Hematopoietic multipotent progenitor cell treated with erythropoietin and hydrocortisone succinate and interleukin-3 and kit ligand, for 8 days (in vitro differentiated cells): Measurements from ENCODE around the gene STAT5B.
"Not testable (repeated sequence)": the region's sequence is repeated elsewhere in the genome, so short reads cannot be mapped to it uniquely, and the experiment has no call there.

Source experiments
- DNase-seq: peaks from one replicate; pipeline ENCODE4 v3.0.0-alpha.2; 2015

Gene STAT5B

GRCh38 chr17:42276359-42276608 lies at the start of gene STAT5B:
TSS of gene STAT5B (minus strand) at chr17:42276391. CDS start at chr17:42232127, 44,264 bp downstream.
- peak; percentile 73 for DNase-seq

DNA sequence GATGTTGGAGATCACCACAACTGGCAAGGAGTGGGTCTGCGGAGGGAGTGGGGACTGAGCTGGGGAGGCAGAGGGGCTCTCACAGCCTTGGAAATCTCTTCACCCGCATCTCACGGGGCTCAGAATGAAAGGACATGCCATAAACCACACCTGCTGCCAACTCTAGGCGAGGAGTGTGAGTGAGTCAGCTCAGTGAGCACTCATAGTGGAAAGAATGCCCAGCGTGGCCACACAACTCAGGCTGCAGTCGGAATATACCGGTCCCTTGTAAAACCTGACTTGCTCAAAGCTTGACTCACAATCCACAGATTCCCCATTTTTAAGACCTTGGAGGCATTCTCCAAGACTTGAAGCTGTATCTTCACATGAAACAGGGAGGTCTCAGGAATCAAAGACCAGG lies 48.8 kb upstream of the STAT5B start:
- no peak for DNase-seq

- no peak for DNase-seq
These were observed 47.1 kb upstream of the STAT5B start for GRCh38 chr17:42323268-42323773.

GRCh38 chr17:42322382-42323267 lies 46.4 kb upstream of the STAT5B start:
- DNase-seq, result peak; percentile 96

DNA sequence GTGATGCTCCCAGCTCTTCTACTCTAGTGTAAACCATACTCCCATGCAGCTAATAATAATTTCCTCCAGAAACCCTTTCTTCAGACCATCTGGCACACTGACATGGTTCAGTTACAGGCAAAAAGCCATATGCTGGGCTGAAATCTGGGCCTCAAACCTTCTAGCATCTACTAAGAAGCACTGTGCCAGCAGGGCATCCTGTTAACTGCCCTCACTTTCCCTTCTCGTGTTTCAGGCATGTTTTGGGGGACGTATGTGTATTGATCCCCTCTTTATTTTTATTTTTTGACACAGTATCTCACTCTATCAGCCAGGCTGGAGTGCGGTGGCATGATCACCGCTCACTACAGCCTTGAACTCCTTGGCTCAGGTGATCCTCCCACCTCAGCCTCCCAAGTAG lies 45.4 kb upstream of the STAT5B start:
- no peak for DNase-seq

DNA sequence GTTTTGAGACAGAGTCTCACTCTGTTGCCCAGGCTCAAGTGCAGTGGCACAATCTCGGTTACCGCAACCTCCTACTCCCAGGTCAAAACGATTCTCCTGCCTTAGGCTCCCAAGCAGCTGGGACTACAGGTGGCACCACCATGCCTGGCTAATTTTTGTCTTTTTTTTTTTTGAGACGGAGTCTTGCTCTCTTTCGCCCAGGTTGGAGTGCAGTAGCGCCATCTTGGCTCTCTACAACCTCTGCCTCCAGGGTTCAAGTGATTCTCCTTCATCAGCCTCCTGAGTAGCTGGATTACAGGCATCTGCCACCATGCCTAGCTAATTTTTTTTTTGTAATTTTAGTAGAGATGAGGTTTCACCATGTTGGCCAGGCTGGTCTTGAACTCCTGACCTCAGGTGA lies 41.8 kb upstream of the STAT5B start:
- not testable (repeated sequence) for DNase-seq

DNA sequence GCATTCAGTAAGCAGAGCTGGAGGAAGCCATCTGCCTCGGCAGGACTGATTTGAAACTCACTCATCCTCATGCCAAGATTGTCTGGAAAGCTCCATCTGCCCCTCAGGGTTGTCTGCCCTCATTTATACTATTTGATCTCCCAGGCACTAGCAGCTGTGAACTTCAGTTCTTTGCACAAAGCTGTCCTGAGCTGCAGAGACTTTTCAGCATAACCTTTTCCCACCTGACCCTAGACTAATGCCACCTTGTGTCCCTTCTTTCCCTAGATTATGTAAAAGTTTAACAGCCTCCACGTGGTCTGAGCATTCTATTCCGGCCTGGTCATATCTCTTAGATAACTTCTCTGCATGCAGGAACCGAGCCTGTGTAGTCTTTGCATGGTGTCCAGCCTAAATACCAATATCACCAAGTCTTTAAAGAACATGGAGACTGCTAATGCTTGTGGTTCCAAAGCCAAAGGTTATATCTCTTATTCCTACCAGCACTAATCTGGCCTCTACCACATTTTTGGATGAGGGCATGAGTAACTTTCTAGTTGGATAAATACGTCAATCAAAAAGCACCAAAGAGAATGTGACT lies 41.2 kb upstream of the STAT5B start:
- DNase-seq, result peak; percentile 69

DNA sequence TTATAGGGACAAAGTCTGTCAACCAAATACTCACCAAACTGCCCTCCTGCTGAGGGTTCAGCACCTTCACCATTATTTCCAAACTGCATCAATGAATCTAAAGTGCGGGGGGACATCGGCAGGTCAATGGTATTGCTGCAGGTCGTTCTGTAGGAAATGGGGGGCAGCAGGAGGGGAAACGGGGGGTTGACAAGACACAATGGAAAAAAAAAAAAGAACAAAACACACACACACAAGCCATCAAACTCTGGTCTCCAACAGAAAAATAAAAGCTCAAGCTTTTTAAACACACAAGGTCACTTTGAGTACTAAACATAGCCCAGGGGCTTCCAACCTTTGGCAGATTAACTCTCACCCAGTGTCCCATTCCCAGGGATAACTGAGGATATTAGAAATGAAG lies 40.6 kb upstream of the STAT5B start:
- no peak for DNase-seq

DNA sequence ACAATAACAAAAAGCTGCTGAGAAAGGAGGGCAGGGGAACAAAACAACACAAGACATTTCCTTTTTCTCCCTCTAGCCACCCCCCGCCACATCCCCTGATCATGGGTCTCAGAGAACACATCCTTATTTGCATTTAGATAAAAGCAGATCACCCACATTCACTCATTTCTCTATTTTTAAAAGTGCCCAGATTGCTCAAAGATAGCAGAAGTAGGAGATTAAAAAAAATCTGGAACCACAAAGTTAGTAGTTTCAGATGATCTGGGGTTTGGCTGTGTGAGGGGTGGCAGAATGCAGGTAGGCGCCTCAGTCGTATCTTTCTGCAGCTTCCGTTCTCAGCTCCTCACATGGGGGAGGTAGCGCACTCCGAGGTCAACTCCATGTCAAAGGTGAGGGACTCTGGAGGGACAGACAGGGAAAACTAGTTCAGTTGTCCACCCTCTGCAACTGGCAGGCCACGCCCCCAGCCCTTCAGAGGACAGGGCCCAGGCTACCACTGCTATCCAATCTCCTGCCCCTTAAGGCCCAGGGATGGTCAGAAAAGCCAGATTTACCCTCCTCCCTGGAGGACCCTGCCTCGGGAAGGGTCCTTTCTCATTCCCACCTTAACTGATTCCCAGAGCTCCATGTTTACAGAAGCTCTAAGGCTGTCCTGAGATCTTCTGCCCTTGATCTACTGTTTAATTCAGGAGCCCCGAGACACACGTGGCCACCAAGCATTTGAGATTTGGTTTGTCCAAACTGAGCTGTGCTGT lies 39.4 kb upstream of the STAT5B start:
- peak; percentile 57 for DNase-seq

DNA sequence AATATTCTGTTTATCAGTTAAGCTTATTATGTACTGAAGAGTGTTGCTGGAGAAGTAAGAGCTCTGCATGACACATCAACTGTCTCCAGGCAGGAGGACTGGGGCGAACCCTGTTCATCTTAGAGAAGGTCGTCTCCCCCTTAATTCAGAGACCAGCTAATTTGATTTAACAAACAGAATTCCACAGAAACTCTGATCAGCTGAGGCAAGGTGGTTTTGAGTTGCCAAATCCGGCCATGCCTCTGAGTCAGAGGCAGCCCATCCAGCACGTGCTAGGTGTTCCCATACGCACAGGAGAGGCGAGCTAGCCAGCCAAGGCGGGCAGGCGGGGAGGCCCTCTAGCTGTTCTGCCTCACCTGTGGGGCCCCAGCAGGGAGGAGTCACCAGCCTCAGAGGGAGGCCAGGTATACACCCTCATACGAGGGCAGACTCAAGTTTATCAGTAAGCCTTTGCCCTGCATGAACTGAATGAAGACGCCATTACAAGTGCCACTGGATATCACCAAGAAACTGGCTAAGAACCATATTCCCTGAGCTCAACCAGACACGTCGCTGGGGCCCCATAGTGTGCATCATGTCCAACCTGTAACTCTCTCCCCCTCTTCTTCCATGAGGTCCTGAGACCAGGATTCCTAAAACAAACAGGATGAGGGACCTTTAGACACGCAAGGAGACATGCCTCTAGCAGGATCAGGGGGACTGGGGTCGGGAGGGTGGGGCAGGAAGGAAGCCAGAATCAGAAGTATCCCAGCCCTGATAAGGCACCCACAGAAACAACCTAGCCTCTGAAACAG lies 37.8 kb upstream of the STAT5B start:
- peak; percentile 86 for DNase-seq

GRCh38 chr17:42313389-42313772 lies 37.2 kb upstream of the STAT5B start:
- DNase-seq, result no peak

DNA sequence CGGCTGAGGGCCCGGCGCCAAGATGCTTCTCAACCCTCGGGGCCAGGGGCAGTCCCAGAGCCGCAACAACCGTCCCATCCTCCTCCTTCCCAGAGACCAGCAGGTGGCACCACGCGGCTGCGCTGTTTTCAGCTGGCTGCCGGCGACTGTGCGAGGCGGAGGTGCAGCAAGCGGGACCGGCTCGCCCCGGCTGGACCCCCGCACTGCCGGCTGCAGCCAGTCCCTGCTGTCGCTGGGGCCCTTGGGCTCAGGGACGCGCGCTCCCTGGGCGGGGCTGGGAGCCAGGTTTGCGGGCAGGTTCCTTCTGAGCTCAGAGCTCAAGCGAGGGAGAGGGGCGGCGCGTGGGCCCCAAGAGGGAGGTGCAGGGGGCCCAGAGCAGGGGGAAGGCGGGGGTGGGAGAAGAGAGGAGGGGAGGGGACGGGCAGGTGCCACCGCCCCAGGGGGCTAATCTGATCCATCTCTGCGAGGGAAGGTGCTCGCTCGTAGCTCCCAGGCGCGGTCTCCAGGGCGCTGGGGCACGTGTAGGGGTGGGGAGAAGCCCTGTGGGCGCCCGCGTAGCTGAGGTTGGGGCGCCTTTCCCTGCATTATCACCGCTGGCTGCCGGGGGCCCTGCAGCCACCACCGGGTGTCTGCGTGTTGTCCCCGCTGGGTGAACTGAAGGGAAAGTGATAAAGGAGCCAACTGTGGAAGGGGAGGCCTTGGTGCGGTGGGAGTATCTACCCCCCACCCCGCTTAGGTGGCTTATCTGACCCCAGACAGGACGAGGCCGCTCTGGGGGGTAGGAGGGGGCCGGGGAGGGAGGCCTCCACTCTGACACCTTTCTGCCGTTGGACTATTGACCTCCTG lies 36.3 kb upstream of the STAT5B start:
- peak; percentile 95 for DNase-seq

DNA sequence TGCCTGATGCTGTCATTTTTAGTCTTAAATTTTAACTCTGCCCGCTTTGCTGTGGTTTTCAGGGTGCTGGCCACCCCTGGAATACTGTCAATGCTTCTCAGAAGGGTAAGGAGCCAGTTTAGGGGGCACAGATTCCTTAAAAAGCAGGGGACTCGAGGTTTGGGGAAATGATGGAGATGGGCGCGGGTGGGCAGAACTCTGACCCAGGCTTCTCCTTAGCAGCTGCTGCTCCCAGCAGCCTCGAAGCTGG lies 35.8 kb upstream of the STAT5B start:
- DNase-seq, result no peak

DNA sequence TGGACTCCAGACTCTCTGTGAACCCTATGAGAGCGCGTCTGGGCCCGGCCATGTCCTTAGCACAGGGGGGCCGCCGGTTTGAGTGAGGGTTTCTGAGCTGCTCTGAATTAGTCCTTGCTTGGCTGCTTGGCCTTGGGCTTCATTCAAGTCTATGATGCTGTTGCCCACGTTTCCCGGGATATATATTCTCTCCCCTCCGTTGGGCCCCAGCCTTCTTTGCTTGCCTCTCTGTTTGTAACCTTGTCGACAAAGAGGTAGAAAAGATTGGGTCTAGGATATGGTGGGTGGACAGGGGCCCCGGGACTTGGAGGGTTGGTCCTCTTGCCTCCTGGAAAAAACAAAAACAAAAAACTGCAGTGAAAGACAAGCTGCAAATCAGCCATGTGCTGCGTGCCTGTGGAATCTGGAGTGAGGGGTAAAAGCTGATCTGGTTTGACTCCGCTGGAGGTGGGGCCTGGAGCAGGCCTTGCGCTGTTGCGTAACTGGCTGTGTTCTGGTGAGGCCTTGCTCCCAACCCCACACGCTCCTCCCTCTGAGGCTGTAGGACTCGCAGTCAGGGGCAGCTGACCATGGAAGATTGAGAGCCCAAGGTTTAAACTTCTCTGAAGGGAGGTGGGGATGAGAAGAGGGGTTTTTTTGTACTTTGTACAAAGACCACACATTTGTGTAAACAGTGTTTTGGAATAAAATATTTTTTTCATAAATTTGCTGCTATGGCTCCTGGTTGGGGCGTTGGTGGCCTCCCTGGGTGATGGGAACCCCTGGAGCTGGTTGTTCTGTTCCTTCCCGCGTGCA lies 35.2 kb upstream of the STAT5B start:
- DNase-seq, result peak; percentile 95

DNA sequence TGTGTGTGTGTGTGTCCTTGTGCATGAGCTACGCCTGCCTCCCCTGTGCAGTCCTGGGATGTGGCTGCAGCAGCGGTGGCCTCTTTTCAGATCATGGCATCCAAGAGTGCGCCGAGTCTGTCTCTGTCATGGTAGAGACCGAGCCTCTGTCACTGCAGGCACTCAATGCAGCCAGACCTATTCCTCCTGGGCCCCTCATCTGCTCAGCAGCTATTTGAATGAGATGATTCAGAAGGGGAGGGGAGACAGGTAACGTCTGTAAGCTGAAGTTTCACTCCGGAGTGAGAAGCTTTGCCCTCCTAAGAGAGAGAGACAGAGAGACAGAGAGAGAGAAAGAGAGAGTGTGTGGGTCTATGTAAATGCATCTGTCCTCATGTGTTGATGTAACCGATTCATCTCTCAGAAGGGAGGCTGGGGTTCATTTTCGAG lies 34.6 kb upstream of the STAT5B start:
- peak; percentile 39 for DNase-seq

- no peak for DNase-seq
These were observed 34.0 kb upstream of the STAT5B start for GRCh38 chr17:42309986-42310786.

DNA sequence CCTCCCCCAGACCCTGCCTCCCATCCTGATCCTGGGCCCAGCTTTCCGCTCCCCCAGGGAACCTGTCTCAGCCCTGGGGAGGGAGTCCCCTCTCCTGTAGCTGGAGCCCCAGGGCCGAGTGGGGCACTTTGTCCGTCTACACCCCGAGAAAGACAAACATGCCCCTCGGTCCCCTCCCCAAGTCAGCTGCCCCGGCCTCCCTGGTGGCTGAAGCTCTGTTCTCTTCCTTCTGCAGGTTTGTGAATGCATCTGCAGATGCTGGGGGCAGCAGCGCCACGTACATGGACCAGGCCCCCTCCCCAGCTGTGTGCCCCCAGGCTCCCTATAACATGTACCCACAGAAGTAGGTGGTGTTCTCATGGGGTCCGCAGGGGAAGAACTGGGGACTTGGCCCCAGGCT lies 33.0 kb upstream of the STAT5B start:
- no peak for DNase-seq

- DNase-seq, result peak; percentile 56
These were observed 32.3 kb upstream of the STAT5B start for GRCh38 chr17:42308446-42308845.

- no peak for DNase-seq
These were observed 31.3 kb upstream of the STAT5B start for GRCh38 chr17:42307362-42307927.

- no peak for DNase-seq
These were observed 30.1 kb upstream of the STAT5B start for GRCh38 chr17:42306385-42306667.
